Uterus (tissue), 2 donors: ENCODE data around the gene PTH2R.

Source experiments
- CTCF ChIP-seq, 4 experiments: fragments of 200-600 bp in 2 of 4; fragments of 450-650 bp in 2 of 4; sonication (generic) in 2 of 4; IDR thresholded peaks; one replicate each; pipeline ENCODE4 v1.5.1; 2016 to 2019; ENCODE audit warnings: antibody characterized with exemption in 4 of 4, mild to moderate bottlenecking in 2 of 4, moderate library complexity in 1 of 4
- POLR2A ChIP-seq, 2 donors: fragments of 450-650 bp; IDR thresholded peaks; one replicate each; pipeline ENCODE4 v1.6.1; 2016; ENCODE audit warnings: antibody characterized with exemption in 2 of 2, mild to moderate bottlenecking in 1 of 2, moderate library complexity in 1 of 2

- no peak for TF ChIP-seq POLR2A (IDR thresholded peaks at IDR 0.05)
- no peak for TF ChIP-seq CTCF (IDR thresholded peaks at IDR 0.05)
Measured at GRCh38 chr2:208466920-208467298, 60.3 kb downstream of the PTH2R start.
